Measurements from ENCODE around the gene IFNAR1. TPM values are rescaled to one million over a fixed set of nuclear protein-coding genes. Genes with fewer than 3 reads are reported as not detected.

The IFNAR1 gene
- total RNA-seq, 1 donor from 2014 or later: 34.8 TPM

DNA sequence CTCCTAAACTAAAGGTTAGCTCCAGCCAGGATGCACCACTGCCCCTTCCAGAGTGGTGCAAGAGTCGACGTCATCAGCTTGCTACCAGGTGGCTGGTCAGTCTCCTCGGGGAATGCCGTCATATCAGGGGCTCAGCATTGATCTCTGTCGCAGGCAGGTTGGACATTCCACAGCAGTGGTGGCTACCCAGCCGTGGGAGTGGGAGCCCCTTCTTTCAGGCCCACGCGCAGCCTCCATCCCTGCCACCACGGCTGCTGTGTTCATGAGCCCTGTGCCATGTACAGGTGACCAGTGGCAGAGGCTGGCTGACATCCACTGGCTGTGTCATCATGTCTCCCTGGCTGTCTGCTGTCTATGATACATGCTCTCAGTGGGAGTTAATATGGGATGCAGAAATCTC lies 33.1 kb upstream of the IFNAR1 start:
- Mint-ChIP-seq H3K4me3 (ENCODE audit: unreplicated experiment) (no peak overlapping the region), H3K9me3 (ENCODE audit: unreplicated experiment) (no peaks in the 10 kb centered on the region), H3K27ac (ENCODE audit: unreplicated experiment) (no peak overlapping the region), H3K36me3 (ENCODE audit: low read depth, unreplicated experiment) (peaks cover 17% of the 10 kb centered on the region), H3K27me3 (ENCODE audit: unreplicated experiment) (peaks cover 3% of the 10 kb centered on the region), H3K4me1 (ENCODE audit: unreplicated experiment) (peaks cover 43% of the 10 kb centered on the region)
- no peak for DNase-seq (ENCODE audit: low spot score)
- TF ChIP-seq, protein P1, sequence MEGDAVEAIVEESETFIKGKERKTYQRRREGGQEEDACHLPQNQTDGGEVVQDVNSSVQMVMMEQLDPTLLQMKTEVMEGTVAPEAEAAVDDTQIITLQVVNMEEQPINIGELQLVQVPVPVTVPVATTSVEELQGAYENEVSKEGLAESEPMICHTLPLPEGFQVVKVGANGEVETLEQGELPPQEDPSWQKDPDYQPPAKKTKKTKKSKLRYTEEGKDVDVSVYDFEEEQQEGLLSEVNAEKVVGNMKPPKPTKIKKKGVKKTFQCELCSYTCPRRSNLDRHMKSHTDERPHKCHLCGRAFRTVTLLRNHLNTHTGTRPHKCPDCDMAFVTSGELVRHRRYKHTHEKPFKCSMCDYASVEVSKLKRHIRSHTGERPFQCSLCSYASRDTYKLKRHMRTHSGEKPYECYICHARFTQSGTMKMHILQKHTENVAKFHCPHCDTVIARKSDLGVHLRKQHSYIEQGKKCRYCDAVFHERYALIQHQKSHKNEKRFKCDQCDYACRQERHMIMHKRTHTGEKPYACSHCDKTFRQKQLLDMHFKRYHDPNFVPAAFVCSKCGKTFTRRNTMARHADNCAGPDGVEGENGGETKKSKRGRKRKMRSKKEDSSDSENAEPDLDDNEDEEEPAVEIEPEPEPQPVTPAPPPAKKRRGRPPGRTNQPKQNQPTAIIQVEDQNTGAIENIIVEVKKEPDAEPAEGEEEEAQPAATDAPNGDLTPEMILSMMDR (IDR thresholded peaks at IDR 0.05; ENCODE audit: unreplicated experiment): no peak

GRCh38 chr21:33292724-33293123 lies 32.0 kb upstream of the IFNAR1 start:
- peaks cover 15% of the 10 kb centered on the region for H3K36me3 Mint-ChIP-seq (ENCODE audit: low read depth, unreplicated experiment)
- H3K4me3 Mint-ChIP-seq (ENCODE audit: unreplicated experiment): peak overlapping the region; percentile 31
- peaks cover 3% of the 10 kb centered on the region for H3K27me3 Mint-ChIP-seq (ENCODE audit: unreplicated experiment)
- no peak for DNase-seq (ENCODE audit: low spot score)
- TF ChIP-seq, protein P1 (IDR thresholded peaks at IDR 0.05; ENCODE audit: unreplicated experiment): no peak
- peaks cover 39% of the 10 kb centered on the region for H3K4me1 Mint-ChIP-seq (ENCODE audit: unreplicated experiment)
- peak overlapping the region; percentile 52 for H3K27ac Mint-ChIP-seq (ENCODE audit: unreplicated experiment)
- no peaks in the 10 kb centered on the region for H3K9me3 Mint-ChIP-seq (ENCODE audit: unreplicated experiment)

GRCh38 chr21:33293136-33293535 lies 31.6 kb upstream of the IFNAR1 start:
- peaks cover 3% of the 10 kb centered on the region for H3K27me3 Mint-ChIP-seq (ENCODE audit: unreplicated experiment)
- H3K4me1 Mint-ChIP-seq (ENCODE audit: unreplicated experiment): peaks cover 36% of the 10 kb centered on the region
- no peak for DNase-seq (ENCODE audit: low spot score)
- H3K4me3 Mint-ChIP-seq (ENCODE audit: unreplicated experiment): no peak overlapping the region
- H3K36me3 Mint-ChIP-seq (ENCODE audit: low read depth, unreplicated experiment): peaks cover 15% of the 10 kb centered on the region
- no peaks in the 10 kb centered on the region for H3K9me3 Mint-ChIP-seq (ENCODE audit: unreplicated experiment)
- TF ChIP-seq, protein P1 (IDR thresholded peaks at IDR 0.05; ENCODE audit: unreplicated experiment): no peak
- H3K27ac Mint-ChIP-seq (ENCODE audit: unreplicated experiment): no peak overlapping the region

DNA sequence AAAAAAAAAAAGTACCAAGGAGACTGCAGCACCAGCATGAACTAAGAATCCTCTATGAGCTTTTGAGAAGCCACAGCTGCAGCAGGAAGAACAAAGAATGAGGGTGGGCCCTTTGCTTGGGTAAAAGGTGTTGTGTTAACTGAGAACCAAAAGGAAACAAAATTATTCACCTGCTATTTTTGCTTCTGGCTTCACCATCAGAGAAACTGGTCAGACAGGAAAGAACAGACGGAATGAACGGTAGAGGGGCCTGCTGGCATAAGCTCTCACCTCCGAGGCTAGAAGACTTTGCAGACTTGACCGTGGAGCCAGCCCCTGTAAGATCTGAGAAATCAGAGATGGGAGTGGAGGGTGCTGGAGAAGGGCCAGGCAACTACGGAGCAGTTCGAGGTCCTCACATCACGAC lies 31.0 kb upstream of the IFNAR1 start:
- Mint-ChIP-seq H3K9me3 (ENCODE audit: unreplicated experiment) (no peaks in the 10 kb centered on the region), H3K36me3 (ENCODE audit: low read depth, unreplicated experiment) (peaks cover 15% of the 10 kb centered on the region), H3K4me1 (ENCODE audit: unreplicated experiment) (peaks cover 30% of the 10 kb centered on the region), H3K27ac (ENCODE audit: unreplicated experiment) (no peak overlapping the region), H3K27me3 (ENCODE audit: unreplicated experiment) (peaks cover 3% of the 10 kb centered on the region), H3K4me3 (ENCODE audit: unreplicated experiment) (peak overlapping the region; percentile 8)
- TF ChIP-seq, protein P1 (IDR thresholded peaks at IDR 0.05; ENCODE audit: unreplicated experiment): no peak
- no peak for DNase-seq (ENCODE audit: low spot score)

DNA sequence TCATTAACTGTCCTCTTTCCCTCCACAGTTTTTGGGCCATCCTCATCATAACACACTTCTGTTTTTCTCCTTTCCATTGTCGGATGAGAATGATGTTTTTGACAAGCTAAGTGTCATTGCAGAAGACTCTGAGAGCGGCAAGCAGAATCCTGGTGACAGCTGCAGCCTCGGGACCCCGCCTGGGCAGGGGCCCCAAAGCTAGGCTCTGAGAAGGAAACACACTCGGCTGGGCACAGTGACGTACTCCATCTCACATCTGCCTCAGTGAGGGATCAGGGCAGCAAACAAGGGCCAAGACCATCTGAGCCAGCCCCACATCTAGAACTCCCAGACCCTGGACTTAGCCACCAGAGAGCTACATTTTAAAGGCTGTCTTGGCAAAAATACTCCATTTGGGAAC lies 28.6 kb upstream of the IFNAR1 start:
- H3K27ac Mint-ChIP-seq (ENCODE audit: unreplicated experiment): no peak overlapping the region
- no peak overlapping the region for H3K4me3 Mint-ChIP-seq (ENCODE audit: unreplicated experiment)
- DNase-seq (ENCODE audit: low spot score): no peak
- H3K9me3 Mint-ChIP-seq (ENCODE audit: unreplicated experiment): no peaks in the 10 kb centered on the region
- TF ChIP-seq, protein P1 (IDR thresholded peaks at IDR 0.05; ENCODE audit: unreplicated experiment): no peak
- H3K36me3 Mint-ChIP-seq (ENCODE audit: low read depth, unreplicated experiment): peaks cover 15% of the 10 kb centered on the region
- peaks cover 6% of the 10 kb centered on the region for H3K27me3 Mint-ChIP-seq (ENCODE audit: unreplicated experiment)
- H3K4me1 Mint-ChIP-seq (ENCODE audit: unreplicated experiment): peaks cover 44% of the 10 kb centered on the region
